K562 (cell line): Measurements from ENCODE around the gene SH3BGRL3. TPM values are rescaled to one million over a fixed set of nuclear protein-coding genes. Genes with fewer than 3 reads are reported as not detected.
A peak's percentile ranks its signal among the peaks of the same experiment; 100 is the strongest.

Experiments
- ARID1B ChIP-seq: fragments of 450-650 bp; IDR thresholded peaks from 2 replicates; pipeline ENCODE4 v1.6.1; 2016; ENCODE audit warnings: antibody characterized with exemption, mild to moderate bottlenecking, inconsistent platforms
- ATF6 ChIP-seq: sonication (generic); formaldehyde crosslinking; IDR thresholded peaks from 2 replicates; pipeline ENCODE4 v1.4.0; 2020; ENCODE audit warnings: mild to moderate bottlenecking, missing genetic modification reagents
- BHLHE40 ChIP-seq: IDR thresholded peaks from 2 replicates; pipeline ENCODE4 v1.6.1; 2011; ENCODE audit warnings: low read length, improper control_type of control experiment
- CBX3 ChIP-seq, 2 experiments: IDR thresholded peaks; 1 replicate in 1 of 2; 2 replicates in 1 of 2; pipeline ENCODE4 v1.6.1; 2012; ENCODE audit warnings: inconsistent platforms in 2 of 2, low read length in 2 of 2, borderline replicate concordance in 1 of 2, control low read depth in 1 of 2
- CSDE1 ChIP-seq, 2 experiments: fragments of 450-650 bp; IDR thresholded peaks; 2 replicates each; pipeline ENCODE4 v1.6.1; 2016; ENCODE audit warnings: mild to moderate bottlenecking in 1 of 2
- DEAF1 ChIP-seq: fragments of 450-650 bp; formaldehyde crosslinking; IDR thresholded peaks from 2 replicates; pipeline ENCODE4 v1.4.0; 2020; ENCODE audit warnings: mild to moderate bottlenecking, moderate library complexity
- MTA3 ChIP-seq: fragments of 450-650 bp; formaldehyde crosslinking; IDR thresholded peaks from 2 replicates; pipeline ENCODE4 v1.6.1; 2017; ENCODE audit warnings: mild to moderate bottlenecking, borderline replicate concordance
- NCOA2 ChIP-seq, 2 experiments: fragments of 450-650 bp; IDR thresholded peaks; 2 replicates each; pipeline ENCODE4 v1.6.1; 2018; ENCODE audit warnings: mild to moderate bottlenecking in 2 of 2, moderate library complexity in 1 of 2; ENCODE audit not compliant: partially characterized antibody in 2 of 2
- NONO ChIP-seq, 2 experiments: fragments of 200-400 bp in 1 of 2; fragments of 450-650 bp in 1 of 2; formaldehyde crosslinking in 1 of 2; IDR thresholded peaks; 2 replicates each; pipeline ENCODE4 v1.6.1; 2017; ENCODE audit warnings: low read depth in 2 of 2, mild to moderate bottlenecking in 2 of 2, moderate library complexity in 2 of 2, low read length in 1 of 2
- NR2C2 ChIP-seq, 2 experiments: fragments of 200-800 bp in 1 of 2; sonication (Bioruptor generic) in 1 of 2; sonication (generic) in 1 of 2; formaldehyde crosslinking in 1 of 2; IDR thresholded peaks; 2 replicates each; pipeline versions ENCODE4 v1.6.1 to v1.8.0; 2016 to 2022; ENCODE audit warnings: mild to moderate bottlenecking in 1 of 2, missing compliant biosample characterization in 1 of 2, missing genetic modification characterization in 1 of 2, missing genetic modification reagents in 1 of 2
- OTX1 ChIP-seq: fragments of 450-650 bp; formaldehyde crosslinking; IDR thresholded peaks from 2 replicates; pipeline ENCODE4 v1.4.0; 2022; ENCODE audit warnings: mild to moderate bottlenecking
- POU5F1 ChIP-seq: fragments of 150-350 bp; IDR thresholded peaks from 2 replicates; pipeline ENCODE4 v1.6.1; 2014; ENCODE audit warnings: borderline replicate concordance, low read length, low read depth, mild to moderate bottlenecking; ENCODE audit not compliant: partially characterized antibody
- RBM17 ChIP-seq: fragments of 200-400 bp; formaldehyde crosslinking; IDR thresholded peaks from 2 replicates; pipeline ENCODE4 v1.6.1; 2017; ENCODE audit warnings: low read depth, mild to moderate bottlenecking, low read length, borderline replicate concordance
- VEZF1 ChIP-seq: fragments of 200-800 bp; sonication (Bioruptor generic); IDR thresholded peaks from 2 replicates; pipeline ENCODE4 v1.6.1; 2017; ENCODE audit warnings: missing genetic modification characterization, missing compliant biosample characterization
- ZBTB12 ChIP-seq: fragments of 250-450 bp; sonication (Bioruptor Pico); IDR thresholded peaks from 2 replicates; pipeline ENCODE4 v1.4.0; 2020
- ZNF384 ChIP-seq: IDR thresholded peaks from 2 replicates; pipeline ENCODE4 v1.6.1; 2012; ENCODE audit warnings: low read depth, low read length, improper control_type of control experiment
- polyA plus RNA-seq, 8 experiments: library from polyadenylated mRNA; depleted of rRNA in 4 of 8; stranded (reverse) in 5 of 8; unstranded in 3 of 8; fragments of >200 nt; fragmentation: Nextera tagmentation in 2 of 8; fragmentation: Illumina TruSeq in 1 of 8; extraction: Ambion mirVana in 2 of 8; extraction: Trizol in 1 of 8; gene quantifications; 2 replicates each; pipeline versions ENCODE4 v1.2.1 to v1.2.3, GENCODE V29; 2011 to 2014; ENCODE audit warnings: inconsistent platforms in 1 of 8, missing spikeins in 1 of 8
- total RNA-seq, 7 experiments: library from RNA; depleted of rRNA in 6 of 7; stranded (reverse); fragments of >200 nt in 6 of 7; fragmentation: Illumina TruSeq in 2 of 7; extraction: Trizol in 2 of 7; gene quantifications; 2 replicates each; pipeline versions ENCODE4 v1.2.1 to v1.2.3, GENCODE V29; 2011 to 2021; ENCODE audit warnings: low replicate concordance in 1 of 7
- TF ChIP-seq, protein P1 (sequence below): fragments of 450-650 bp; IDR thresholded peaks from 2 replicates; pipeline ENCODE4 v1.6.1; 2016; ENCODE audit warnings: low read depth, mild to moderate bottlenecking, moderate library complexity
- TF ChIP-seq, protein P2 (sequence below), 2 experiments: fragments of 450-650 bp; IDR thresholded peaks; 2 replicates each; pipeline ENCODE4 v1.6.1; 2016

SH3BGRL3 gene
- total and polyA plus RNA-seq, 9 of the 15 experiments (the other 6 are each of a cell fraction or from before 2014, with no cell fraction given) = 30.3 to 140 (median 54.2) TPM

- 0 out of 2 replicates have a peak, but pooled peaks have one; percentile 16 for TF ChIP-seq DEAF1 (CRISPR knock-in tag)
- TF ChIP-seq NONO (IDR thresholded peaks at IDR 0.05; ENCODE audit: low read depth in 2 of 2, low read length in 1 of 2) = no peak
- no peak for TF ChIP-seq RBM17
- no peak for TF ChIP-seq ATF6
- no peak for TF ChIP-seq CSDE1 (IDR thresholded peaks at IDR 0.05)
- TF ChIP-seq NCOA2 (IDR thresholded peaks at IDR 0.05; ENCODE audit: partially characterized antibody in 2 of 2) = no peak
- TF ChIP-seq OTX1 (CRISPR knock-in tag) = peak; percentile 78; the same call in 1 of the 2 replicates
- TF ChIP-seq CBX3 (IDR thresholded peaks at IDR 0.05; ENCODE audit: borderline replicate concordance in 1 of 2, low read length in 2 of 2) = peak in 1 of 2 experiments; percentile 61; a peak in 1 of 3 replicates
- no peak for TF ChIP-seq POU5F1
- TF ChIP-seq, protein P1, sequence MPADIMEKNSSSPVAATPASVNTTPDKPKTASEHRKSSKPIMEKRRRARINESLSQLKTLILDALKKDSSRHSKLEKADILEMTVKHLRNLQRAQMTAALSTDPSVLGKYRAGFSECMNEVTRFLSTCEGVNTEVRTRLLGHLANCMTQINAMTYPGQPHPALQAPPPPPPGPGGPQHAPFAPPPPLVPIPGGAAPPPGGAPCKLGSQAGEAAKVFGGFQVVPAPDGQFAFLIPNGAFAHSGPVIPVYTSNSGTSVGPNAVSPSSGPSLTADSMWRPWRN = no peak
- TF ChIP-seq ZNF384 = no peak
- TF ChIP-seq, protein P2, sequence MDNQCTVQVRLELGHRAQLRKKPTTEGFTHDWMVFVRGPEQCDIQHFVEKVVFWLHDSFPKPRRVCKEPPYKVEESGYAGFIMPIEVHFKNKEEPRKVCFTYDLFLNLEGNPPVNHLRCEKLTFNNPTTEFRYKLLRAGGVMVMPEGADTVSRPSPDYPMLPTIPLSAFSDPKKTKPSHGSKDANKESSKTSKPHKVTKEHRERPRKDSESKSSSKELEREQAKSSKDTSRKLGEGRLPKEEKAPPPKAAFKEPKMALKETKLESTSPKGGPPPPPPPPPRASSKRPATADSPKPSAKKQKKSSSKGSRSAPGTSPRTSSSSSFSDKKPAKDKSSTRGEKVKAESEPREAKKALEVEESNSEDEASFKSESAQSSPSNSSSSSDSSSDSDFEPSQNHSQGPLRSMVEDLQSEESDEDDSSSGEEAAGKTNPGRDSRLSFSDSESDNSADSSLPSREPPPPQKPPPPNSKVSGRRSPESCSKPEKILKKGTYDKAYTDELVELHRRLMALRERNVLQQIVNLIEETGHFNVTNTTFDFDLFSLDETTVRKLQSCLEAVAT (IDR thresholded peaks at IDR 0.05) = no peak
- peak; percentile 16; the same call in 1 of the 2 replicates for TF ChIP-seq ZBTB12 (CRISPR knock-in tag)
- no peak for TF ChIP-seq VEZF1 (CRISPR knock-in tag)
- peak; percentile 4; the same call in 1 of the 2 replicates for TF ChIP-seq BHLHE40
- 0 out of 2 replicates have a peak, but pooled peaks have one; percentile 36 for TF ChIP-seq MTA3
- TF ChIP-seq ARID1B = peak; percentile 49
- TF ChIP-seq NR2C2 (CRISPR knock-in tag; IDR thresholded peaks at IDR 0.05) = peak; percentile 87
- TF ChIP-seq NR2C2 (tag; IDR thresholded peaks at IDR 0.05) = peak; percentile 83
Observed at GRCh38 chr1:26288311-26288941, 8.5 kb downstream of the SH3BGRL3 start (continued).
